ENCODE data around the gene ASCC3.

The ASCC3 gene

GRCh38 chr6:100460650-100461204, 420.4 kb downstream of the ASCC3 start:
- no peak for TF ChIP-seq ZNF274 (IDR thresholded peaks at IDR 0.05; ENCODE audit: low read depth, low read length)
- no peak for TF ChIP-seq SUZ12 (IDR thresholded peaks at IDR 0.05; ENCODE audit: extremely low read depth, insufficient read depth, insufficient read length)
- TF ChIP-seq YY1 (IDR thresholded peaks at IDR 0.05; ENCODE audit: insufficient read depth, insufficient read length): no peak
- Histone ChIP-seq H3K9ac (ENCODE audit: insufficient read length, low read depth) (no peak overlapping the region), H3K4me1 (ENCODE audit: insufficient read depth, insufficient read length) (peaks cover 4% of the 10 kb centered on the region), H3K36me3 (ENCODE audit: insufficient read depth, insufficient read length, low read length) (no peaks in the 10 kb centered on the region), H3K27me3 (ENCODE audit: insufficient read depth, insufficient read length) (peaks cover 100% of the 10 kb centered on the region), H3K9me3 (ENCODE audit: insufficient read depth, low read length) (no peaks in the 10 kb centered on the region), H3K4me3 (ENCODE audit: insufficient read length, low read depth) (no peak overlapping the region)
- DNase-seq (ENCODE audit: low read depth, low spot score): no peak

GRCh38 chr6:100459592-100460184, 421.4 kb downstream of the ASCC3 start:
- DNase-seq (ENCODE audit: low read depth, low spot score): no peak
- Histone ChIP-seq H3K9me3 (ENCODE audit: insufficient read depth, low read length) (no peaks in the 10 kb centered on the region), H3K9ac (ENCODE audit: insufficient read length, low read depth) (no peak overlapping the region), H3K4me1 (ENCODE audit: insufficient read depth, insufficient read length) (peaks cover 4% of the 10 kb centered on the region), H3K27me3 (ENCODE audit: insufficient read depth, insufficient read length) (peaks cover 100% of the 10 kb centered on the region), H3K4me3 (ENCODE audit: insufficient read length, low read depth) (no peak overlapping the region), H3K36me3 (ENCODE audit: insufficient read depth, insufficient read length, low read length) (no peaks in the 10 kb centered on the region)
- TF ChIP-seq ZNF274 (IDR thresholded peaks at IDR 0.05; ENCODE audit: low read depth, low read length) (no peak), YY1 (IDR thresholded peaks at IDR 0.05; ENCODE audit: insufficient read depth, insufficient read length) (no peak), SUZ12 (IDR thresholded peaks at IDR 0.05; ENCODE audit: extremely low read depth, insufficient read depth, insufficient read length) (no peak)

GRCh38 chr6:100458841-100459591, 422.1 kb downstream of the ASCC3 start:
- Histone ChIP-seq H3K27me3 (ENCODE audit: insufficient read depth, insufficient read length) (peaks cover 100% of the 10 kb centered on the region), H3K4me3 (ENCODE audit: insufficient read length, low read depth) (peak overlapping the region; percentile 34)

More at GRCh38 chr6:100458841-100459591, 422.1 kb downstream of the ASCC3 start:
- DNase-seq (ENCODE audit: low read depth, low spot score): no peak
- H3K9me3 ChIP-seq (ENCODE audit: insufficient read depth, low read length): no peaks in the 10 kb centered on the region
- H3K4me1 ChIP-seq (ENCODE audit: insufficient read depth, insufficient read length): peaks cover 4% of the 10 kb centered on the region
- no peak overlapping the region for H3K9ac ChIP-seq (ENCODE audit: insufficient read length, low read depth)
- no peak for TF ChIP-seq ZNF274 (IDR thresholded peaks at IDR 0.05; ENCODE audit: low read depth, low read length)
- no peak for TF ChIP-seq YY1 (IDR thresholded peaks at IDR 0.05; ENCODE audit: insufficient read depth, insufficient read length)
- TF ChIP-seq SUZ12 (IDR thresholded peaks at IDR 0.05; ENCODE audit: extremely low read depth, insufficient read depth, insufficient read length): peak; percentile 24
- H3K36me3 ChIP-seq (ENCODE audit: insufficient read depth, insufficient read length, low read length): no peaks in the 10 kb centered on the region
